Stimulated activated CD4-positive, alpha-beta T cell treated with anti-CD3 and anti-CD28 coated beads, Interleukin-1b, Interleukin-23, amount 100 ng/mL, for 48 hours (primary cell): ENCODE results near the gene SOWAHC.
"Not testable (repeated sequence)": the region's sequence is repeated elsewhere in the genome, so short reads cannot be mapped to it uniquely, and the experiment has no call there.

Experiments
- DNase-seq: peaks from one replicate; pipeline ENCODE4 v3.0.0-alpha.2; 2020

SOWAHC gene, protein sequence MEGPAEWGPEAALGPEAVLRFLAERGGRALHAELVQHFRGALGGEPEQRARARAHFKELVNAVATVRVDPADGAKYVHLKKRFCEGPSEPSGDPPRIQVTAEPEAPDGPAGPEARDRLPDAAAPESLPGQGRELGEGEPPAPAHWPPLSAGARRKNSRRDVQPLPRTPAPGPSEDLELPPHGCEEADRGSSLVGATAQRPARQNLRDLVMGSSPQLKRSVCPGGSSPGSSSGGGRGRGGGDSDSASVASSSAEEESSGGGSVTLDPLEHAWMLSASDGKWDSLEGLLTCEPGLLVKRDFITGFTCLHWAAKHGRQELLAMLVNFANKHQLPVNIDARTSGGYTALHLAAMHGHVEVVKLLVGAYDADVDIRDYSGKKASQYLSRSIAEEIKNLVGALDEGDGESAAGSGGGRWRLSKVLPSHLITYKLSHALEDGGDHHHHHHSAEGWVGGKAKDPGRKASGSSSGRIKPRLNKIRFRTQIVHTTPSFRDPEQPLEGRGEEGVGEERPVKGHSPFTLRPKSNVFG

DNA sequence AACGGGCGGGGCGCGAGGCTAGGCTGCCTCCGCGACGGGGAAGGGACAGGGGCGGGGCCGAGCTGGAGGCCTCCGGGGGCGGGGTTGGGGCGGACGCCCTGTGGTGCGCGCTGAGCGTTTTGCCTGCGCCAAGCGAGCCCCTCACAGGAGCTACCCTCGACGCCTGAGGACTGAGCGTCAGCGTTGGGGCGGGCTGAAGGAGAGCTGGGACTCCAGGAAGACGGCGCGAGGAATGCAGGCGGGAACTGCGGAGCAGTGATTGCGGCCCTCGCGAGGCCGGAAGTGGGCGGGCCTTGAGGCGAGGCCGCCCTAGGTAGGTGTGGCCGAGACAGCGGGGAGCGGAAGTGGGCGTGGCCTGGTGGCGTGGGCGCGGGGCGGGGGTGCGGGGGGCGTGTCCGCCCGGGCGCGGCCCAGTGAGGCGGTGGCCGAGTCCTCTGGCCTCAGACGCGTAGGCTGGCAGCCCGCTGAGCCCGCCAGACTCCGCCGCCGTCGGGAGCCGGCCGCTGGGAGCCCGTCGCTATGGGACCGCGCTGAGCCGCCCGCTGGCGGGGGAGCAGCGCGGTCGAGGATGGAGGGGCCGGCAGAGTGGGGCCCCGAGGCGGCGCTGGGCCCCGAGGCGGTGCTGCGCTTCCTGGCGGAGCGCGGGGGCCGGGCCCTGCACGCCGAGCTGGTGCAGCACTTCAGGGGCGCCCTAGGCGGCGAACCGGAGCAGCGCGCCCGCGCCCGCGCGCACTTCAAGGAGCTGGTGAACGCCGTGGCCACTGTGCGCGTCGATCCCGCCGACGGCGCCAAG, at the start of gene SOWAHC, which contains the start of gene SEPTIN10:
TSS of gene SOWAHC (plus strand) at position 443 of the 793 bp plus-strand sequence. CDS start at position 569, 126 bp downstream.
TSS of gene SEPTIN10 (minus strand) at position 45 of the 793 bp plus-strand sequence. CDS start 139 bp downstream, outside the sequence.
- DNase-seq = peak; percentile 78

DNA sequence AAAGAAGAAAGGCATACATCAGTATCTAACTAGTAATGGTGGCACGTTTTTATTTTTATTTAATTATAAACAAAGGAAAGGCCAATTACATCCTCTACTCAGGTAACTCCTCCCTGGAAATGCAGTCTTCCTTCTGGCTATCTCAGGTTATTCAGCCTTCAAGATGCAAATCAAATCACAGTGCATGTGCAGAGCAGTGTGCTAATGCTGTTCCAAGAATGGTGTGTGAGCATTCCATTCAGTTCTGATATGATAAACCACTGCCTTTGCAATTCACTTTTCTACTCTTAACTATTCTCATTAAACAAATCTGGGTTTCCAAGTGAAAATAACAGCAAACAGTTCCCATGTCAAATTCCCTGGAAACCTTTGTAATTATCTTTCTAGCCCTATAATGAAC, 38.8 kb upstream of the SOWAHC start:
- no peak for DNase-seq

DNA sequence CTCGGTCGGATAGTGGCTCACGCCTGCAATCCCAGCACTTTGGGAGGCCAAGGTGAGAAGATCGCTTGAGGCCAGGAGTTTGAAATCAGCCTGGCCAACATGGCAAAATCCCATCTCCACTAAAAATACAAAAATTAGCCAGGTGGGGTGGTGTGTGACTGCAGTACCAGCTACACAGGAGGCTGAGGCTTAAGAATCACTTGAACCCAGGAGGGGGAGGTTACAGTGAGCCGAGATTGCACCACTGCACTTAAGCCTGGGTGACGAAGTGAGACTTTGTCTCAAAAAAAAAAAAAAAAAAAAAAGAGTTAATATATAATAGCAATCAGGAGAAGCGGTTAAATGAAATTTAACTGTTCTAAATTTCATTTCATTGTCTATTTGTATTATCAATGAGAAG, 36.5 kb upstream of the SOWAHC start:
- DNase-seq = not testable (repeated sequence)

DNA sequence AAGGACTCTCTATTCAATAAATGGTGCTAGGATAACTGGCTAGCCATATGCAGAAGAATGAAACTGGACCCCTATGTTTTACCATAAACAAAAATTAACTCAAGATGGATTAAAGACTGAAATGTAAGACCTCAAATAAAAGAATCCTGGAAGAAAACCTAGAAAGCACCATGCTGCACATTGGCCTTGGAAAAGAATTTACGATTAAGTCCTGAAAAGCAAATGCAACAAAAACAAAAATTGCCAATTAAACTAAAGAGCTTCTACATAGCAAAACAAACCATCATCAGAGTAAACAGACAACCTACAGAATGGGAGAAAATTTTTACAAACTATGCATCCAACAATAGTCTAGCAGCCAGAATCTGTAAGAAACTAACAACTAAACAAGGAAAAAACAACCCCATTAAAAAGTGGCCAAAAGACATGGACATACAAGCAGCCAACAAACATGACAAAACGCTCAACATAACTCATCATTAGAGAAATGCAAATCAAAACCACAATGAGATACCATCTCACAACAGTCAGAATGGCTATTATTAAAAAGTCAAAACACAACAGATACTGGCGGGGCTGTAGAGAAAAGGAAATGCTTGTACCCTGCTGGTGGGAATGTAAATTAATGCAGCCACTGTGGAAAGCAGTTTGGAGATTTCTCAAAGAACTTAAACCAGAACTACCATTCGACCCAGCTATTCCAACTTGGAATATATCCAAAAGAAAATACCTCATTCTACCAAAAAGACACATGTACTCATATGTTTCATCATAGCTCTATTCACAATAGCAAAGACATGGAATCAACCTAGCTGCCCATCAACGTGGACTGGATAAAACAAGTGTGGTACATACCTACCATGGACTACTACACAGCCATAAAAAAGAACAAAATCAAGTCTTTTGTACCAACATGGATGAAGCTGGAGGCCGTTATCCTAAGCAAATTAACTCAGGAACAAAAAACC, 31.0 kb upstream of the SOWAHC start:
- DNase-seq = no peak

DNA sequence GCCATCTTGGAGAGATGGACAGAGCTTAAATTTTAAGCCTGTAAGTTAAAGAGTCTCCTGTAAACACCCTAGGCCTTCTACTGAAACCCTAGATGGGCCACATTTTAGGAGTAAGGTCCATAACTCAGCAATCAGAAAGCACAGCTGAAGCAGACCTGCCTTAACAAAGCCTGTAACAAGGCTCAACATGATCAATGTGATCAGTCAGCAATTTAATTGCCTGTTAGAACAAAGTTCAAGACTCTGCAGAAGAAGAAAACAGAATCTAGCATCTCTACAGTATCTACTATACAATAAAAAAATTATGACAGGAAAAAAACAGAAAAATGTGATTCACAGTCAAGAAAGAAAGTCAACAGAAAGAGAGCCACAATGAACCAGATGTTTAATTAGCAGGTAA, 27.5 kb upstream of the SOWAHC start:
- DNase-seq = no peak

DNA sequence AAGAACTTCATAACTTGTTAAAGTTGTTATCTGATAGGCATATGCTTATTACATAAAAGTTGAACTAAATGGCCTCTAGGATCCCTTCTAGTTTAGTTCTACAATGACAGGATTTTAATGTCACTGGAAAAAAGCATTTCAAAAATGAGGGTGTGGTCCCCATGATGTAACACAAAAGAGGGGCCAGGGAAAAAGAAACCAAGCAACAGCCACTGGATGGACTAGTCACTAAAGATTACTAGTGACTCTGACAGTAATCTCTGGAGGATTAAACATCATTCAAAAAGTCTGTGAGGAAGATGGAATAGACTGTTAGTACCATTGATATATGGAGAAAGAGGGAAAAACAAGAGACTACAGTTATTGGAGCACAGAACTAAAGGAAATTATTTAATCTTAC, 23.0 kb upstream of the SOWAHC start:
- DNase-seq = no peak

DNA sequence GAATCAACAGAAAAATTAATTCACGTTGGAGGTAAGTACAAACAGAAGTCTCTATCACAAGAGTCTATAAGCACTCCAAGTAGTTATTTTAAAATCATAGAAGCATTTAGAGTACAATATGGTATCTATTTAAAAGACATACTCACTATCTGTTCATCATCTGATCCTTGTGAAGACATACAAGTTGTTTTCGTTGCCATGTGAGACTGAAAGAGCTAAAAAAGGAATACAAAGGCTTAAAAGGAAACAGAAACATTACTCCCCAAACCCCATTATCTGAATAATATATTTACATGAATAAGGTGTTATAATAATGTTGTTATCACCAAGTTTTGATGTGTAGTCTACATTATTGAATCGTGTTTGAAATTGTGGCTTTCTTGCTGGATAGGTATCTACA, 21.3 kb upstream of the SOWAHC start:
- no peak for DNase-seq

DNA sequence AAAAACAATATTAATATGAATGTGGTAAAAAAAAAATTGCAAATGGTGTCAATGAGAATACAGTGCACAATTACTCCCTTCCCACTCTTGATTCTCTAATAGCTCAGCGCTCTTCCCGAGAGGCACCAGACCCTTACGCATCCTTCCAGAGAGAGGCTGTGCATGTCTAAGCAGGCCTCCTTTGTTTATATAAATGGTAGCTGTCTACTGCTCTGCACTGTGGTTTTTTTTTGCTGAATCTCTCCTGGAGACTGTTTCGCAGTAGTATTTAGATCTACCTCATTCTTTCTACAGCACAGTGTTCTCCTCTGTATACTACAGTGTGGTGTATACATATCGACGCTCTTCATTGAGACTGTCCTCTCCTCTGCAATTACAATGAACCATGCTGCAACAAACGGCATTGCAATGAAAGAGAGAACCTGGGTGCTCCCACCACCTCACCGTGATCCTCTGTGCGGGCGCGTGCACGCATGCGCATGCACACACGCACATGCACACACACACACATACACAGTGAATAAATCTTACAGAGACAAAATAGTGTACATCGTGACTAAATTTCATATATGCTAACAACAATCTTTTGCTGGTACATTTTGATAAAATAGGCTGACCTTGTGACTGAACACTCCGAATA, 19.8 kb upstream of the SOWAHC start:
- no peak for DNase-seq

DNA sequence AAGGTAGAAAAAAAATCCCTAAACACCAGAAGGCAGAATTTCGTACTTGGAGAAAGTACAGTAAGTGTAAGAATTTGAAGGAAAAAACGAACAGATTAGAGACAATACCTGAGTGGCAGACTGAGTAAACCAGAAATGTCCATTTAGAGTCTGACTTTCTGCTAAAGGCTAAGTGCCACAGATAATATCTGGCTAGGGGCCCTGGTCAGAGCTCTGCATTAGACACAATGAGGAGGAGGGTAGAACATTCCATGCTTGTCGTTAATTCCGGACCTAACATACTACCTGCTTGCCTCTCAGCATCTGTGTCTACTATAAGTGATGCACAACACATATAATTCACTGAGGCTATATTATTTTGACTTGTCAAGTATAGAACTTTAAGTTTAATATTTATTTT, 18.5 kb upstream of the SOWAHC start:
- no peak for DNase-seq

DNA sequence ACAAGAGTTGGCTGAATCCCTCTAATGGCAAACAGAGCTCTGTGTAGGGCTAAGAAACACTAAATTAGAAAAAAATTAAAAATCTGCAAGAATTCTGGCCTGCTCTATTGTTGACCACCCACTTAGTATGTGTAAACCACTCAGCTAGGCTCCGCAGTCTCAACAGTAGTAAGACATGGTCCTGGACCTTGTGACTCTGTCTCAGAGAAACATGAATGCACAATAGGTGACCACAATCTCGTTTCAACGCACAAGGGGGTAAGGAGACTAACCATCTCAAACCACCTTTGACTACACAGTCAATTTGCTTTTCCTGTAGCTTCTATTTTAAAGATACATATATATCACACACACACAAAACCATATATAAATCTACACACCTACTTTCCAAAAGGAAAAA, 16.9 kb upstream of the SOWAHC start:
- DNase-seq = no peak

DNA sequence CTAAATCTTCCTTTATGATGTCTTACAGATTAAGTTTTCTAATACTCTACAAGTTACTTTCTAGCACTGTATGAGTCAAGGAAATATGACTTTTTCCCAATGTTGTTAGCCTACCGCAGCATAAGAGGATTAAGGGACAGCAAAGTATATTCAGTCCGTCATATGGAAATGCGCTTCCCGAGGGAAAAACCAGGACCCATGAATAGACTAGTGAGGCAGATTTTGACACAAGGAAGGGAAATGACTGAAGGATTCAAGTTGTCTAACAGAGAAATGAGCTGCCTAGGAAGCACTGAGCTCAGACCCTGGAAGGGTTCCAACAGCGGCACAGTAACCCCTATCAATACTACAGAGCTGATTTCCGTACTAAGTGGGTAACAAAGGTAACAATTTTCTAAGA, 12.4 kb upstream of the SOWAHC start:
- DNase-seq = no peak

DNA sequence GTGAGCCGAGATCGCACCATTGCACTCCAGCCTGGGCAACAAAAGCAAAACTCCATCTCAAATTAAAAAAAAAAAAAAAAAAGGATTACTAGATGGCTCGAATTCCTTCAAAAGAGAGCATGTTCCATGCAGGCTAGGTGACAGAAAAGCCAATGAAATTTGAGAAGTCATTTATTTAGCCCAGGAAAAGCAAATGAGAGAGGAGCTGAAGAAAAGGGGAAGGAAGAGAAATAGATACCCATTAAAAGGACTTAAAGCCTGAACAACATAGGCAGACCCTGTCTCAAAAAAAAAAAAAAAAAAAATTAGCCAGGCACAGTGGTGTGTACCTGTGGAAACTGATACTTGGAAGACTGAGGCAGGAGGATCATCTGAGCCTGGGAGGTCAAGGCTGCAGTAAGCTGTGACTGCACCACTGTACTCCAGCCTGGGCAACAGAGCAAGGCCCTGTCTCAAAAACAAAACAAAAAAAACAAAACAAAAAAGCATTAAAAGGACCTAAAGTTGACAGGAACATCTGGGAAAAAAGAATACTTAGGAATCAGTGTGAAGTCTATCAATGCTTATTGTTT, 11.5 kb upstream of the SOWAHC start:
- DNase-seq = no peak

DNA sequence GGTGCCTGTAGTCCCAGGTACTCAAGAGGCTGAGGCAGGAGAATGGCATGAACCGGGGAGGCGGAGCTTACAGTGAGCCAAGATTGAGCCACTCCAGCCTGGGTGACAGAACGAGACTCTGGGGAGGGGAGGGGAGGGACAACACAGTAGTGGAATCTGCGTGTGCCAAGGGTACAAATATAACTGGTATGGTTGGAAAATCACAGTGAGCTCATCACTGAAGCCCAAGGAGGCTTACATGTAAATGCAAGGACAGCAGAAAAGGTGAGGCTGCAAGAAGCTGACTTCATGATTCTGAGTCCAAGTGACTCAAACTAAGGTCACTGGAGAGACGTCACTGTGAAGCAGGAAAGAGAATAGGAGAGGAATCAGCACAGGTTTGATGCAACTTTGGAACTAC, 9.6 kb upstream of the SOWAHC start:
- DNase-seq = no peak

DNA sequence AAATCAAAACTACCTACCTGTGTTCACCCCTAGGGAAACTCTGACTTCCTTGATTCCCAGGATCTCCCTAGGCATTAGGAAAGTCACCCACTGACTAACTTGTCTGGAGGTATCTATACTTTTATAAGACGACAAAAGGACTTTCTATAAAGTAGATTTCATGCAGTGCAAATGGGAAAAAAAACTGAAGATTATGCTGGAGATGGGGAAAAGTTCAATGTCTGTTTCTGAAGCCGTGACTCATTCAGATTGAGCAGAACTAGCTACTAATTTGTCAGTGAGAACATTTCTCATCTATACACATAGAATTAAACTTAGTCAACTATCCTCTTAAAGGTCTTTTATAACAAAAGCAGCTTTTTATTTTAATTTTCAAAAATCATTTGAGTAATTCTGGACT, 6.4 kb upstream of the SOWAHC start:
- DNase-seq = no peak

DNA sequence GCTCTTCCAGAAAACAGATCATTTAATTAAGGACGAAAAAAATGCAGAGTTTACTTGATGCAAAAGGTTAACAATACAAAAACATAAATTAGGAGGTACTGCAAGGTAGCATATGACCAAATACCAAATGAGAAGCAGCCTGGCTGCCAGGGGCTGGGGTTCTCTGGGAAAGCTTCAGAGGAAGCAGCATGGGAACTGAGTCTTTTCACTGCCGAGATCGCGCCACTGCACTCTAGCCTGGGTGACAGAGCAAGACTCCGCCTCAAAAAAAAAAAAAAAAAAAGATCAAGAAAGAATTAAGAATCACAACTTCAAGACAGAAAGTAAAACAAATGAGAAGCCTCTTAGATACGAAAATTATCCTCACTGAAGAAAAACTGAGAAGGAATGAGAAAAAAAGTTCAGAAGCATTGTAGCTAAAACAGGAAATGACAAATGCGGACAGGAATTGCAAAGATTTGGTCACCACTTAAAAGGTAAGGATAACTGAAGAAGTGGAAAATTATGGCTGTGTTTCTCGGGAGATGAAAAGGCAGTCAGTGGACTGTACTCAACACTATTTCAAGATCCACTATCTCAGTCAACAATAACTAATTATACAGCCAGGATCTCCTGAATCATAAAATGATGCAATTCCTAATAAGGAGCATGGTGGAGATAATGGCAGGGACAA, 4.7 kb upstream of the SOWAHC start:
- DNase-seq = no peak

DNA sequence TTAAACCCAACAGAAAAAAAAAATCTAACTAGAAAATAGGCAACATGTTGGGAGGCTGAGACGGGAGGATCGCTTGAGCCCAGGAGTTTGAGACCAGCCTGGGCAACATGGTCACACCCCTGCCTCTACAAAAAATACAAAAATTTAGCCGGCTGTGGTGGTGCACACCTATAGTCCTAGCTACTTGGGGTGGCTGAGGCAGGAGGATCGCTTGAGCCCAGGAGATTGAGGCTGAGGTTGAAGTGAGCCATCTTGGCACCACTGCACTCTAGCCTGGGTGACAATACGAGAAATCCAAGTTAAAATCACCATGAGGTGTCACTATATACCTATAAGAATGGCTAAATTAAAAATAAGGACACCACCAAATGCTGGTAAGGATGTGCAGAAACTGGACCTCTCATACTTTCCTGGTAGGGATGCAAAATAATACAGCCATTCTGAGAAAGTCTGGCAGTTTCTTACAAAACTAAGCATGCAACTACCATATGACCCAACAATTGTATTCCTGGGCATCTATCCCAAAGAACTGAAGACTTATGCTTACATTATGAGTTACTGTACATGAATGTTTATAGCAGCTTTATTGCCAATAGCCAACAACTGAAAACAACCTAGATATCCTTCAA, 2.6 kb upstream of the SOWAHC start:
- DNase-seq = no peak

DNA sequence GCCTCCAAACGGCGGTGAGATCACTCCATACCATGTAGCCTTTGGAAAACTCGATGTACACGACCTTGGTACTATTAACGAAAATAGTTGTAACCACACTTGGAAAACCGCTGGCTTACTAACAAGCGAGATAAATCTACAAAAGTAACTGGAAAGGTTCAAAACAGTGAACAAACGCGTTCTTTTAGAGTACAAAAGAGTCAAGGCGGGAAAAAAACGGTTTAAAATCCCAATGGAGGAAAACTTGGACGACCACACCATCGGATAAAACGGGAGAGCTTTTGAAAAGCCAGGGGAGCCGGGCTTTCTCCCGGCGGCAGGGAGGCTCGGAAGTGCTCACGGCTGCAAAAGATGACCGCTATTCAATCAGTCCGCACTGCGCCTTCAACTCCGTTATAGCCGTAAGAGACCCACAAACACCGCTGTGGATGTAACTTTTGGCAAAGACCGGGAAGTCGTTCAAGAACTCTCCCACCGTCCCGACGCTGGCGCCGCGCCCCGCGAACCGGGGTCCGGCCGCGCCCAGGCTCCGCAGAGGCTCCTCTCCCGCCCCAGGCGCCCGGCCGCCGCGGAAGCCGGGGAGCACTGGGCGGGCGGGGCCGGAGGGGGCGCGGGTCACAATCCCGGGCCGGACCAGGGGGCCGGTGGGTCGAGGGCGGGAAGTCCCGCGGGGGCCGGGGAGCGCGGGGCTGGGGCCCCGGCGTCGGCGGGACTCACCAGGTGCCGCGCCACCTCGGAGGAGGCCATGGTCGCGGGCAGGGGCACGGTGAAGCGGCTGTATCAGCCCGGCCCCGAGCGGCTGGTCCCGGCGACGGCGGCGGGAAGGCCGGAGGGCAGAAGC, 863 bp upstream of the SOWAHC start:
- DNase-seq = no peak

DNA sequence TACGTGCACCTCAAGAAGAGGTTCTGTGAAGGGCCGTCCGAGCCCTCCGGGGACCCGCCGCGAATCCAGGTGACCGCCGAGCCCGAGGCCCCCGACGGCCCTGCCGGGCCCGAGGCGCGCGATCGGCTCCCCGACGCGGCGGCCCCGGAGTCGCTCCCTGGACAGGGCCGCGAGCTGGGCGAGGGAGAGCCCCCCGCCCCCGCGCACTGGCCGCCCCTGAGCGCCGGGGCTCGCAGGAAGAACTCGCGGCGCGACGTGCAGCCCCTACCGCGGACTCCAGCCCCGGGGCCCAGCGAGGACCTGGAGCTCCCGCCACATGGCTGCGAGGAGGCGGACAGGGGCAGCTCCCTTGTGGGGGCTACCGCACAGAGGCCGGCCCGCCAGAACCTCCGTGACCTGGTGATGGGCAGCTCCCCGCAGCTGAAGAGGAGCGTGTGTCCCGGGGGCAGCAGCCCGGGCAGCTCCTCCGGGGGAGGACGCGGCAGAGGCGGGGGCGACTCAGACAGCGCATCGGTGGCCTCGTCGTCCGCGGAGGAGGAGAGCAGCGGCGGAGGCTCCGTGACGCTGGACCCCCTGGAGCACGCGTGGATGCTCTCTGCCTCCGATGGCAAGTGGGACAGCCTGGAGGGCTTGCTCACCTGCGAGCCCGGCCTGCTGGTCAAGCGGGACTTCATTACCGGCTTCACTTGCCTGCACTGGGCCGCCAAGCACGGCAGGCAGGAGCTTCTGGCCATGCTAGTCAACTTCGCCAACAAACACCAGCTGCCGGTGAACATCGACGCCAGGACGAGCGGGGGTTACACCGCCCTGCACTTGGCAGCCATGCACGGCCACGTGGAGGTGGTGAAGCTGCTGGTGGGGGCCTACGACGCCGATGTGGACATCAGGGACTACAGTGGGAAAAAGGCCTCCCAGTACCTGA, 812 bp downstream of the SOWAHC start:
- DNase-seq = no peak
